ENCODE measurements around the gene ZC3H7B.
"Not testable (repeated sequence)": the region's sequence is repeated elsewhere in the genome, so short reads cannot be mapped to it uniquely, and the experiment has no call there.

ZC3H7B gene, protein sequence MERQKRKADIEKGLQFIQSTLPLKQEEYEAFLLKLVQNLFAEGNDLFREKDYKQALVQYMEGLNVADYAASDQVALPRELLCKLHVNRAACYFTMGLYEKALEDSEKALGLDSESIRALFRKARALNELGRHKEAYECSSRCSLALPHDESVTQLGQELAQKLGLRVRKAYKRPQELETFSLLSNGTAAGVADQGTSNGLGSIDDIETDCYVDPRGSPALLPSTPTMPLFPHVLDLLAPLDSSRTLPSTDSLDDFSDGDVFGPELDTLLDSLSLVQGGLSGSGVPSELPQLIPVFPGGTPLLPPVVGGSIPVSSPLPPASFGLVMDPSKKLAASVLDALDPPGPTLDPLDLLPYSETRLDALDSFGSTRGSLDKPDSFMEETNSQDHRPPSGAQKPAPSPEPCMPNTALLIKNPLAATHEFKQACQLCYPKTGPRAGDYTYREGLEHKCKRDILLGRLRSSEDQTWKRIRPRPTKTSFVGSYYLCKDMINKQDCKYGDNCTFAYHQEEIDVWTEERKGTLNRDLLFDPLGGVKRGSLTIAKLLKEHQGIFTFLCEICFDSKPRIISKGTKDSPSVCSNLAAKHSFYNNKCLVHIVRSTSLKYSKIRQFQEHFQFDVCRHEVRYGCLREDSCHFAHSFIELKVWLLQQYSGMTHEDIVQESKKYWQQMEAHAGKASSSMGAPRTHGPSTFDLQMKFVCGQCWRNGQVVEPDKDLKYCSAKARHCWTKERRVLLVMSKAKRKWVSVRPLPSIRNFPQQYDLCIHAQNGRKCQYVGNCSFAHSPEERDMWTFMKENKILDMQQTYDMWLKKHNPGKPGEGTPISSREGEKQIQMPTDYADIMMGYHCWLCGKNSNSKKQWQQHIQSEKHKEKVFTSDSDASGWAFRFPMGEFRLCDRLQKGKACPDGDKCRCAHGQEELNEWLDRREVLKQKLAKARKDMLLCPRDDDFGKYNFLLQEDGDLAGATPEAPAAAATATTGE

DNA sequence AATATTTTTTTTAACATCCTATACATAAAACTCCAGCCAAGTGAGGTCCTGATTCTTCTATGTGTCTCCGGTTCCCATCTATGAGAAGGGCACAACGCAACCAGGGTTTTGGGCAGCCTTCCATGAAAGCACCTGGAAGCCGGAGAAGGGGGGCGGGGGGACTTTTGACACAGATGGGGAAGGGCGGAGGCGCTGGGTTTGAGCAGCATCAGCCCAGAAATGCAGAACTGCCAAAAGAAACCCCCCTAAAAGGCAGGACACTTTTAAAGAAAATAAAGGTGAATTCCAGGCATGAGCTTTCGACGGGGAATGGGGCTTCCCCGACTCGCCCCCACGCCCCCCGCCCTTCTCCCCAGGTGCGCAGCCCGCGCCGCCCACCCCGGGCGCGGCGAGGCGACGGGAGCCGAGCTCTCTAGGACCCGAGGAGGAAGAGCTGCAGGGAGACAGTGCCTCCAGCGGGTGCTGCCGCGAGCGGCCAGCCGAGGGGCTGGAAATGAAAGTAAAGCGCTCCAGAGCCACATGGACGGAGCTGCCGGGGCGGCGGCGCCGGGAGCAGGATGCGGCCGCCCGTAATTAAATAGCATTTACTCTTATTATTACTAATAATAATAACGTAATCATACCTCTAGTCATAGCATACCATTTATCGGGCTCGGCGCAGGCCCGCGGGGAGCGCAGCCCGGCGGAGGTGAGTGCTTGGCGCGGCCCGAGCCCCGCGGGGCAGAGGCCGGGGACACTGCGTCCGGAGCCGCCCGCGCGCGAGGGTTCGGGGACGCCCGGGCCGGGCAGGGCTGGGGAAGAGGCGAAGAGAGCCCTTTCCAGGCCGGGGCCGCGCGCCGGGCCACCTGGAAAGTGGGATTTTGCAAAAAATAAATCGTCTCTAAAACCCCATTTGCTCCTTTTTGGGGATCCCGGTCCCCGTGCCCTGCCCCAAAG lies at the start of gene ZC3H7B:
TSS of gene ZC3H7B (plus strand) at position 441 of the 936 bp plus-strand sequence. CDS start 19,136 bp downstream, outside the sequence.
- peak; percentile 80 to 85 for DNase-seq

DNA sequence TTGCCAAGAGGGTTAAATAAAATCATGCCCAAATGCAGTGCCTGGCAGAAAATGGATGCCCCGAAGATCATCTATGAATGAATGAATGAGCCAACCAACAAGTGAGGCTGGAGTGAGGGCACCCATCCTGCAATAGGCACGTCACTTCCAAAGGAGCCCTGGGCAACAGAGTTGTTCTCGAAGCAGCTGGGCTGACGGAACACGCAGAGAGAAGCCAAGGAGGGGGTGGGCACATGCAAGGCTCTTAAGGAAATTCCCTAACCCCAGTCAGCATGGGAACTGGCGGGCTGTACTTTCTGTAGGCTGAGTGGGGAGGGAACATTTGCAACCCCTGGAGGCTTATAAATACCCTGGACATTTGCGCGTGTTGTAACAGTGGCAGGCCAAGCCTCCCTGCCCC lies 49.0 kb upstream of the ZC3H7B start:
- no peak for DNase-seq

DNA sequence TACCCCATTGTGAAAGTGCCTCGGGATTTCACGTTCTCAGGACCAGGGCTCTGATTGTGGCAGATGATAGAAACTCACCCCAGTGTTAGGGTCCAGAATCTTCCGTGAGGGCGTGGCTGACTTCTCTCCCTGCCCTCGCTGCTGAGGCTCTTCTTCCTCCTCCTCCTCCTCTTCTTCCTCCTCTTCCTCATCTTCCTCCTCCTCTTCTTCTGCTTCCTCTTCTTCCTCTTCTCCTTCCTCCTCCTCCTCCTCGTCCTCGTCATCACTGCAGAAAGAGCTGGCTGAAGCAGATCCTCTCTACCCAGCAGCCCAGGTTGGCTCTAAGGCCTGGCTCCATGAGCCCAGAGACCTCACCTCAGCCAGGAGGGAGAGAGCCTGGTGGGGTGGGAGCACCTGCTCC lies 47.1 kb upstream of the ZC3H7B start:
- no peak for DNase-seq

DNA sequence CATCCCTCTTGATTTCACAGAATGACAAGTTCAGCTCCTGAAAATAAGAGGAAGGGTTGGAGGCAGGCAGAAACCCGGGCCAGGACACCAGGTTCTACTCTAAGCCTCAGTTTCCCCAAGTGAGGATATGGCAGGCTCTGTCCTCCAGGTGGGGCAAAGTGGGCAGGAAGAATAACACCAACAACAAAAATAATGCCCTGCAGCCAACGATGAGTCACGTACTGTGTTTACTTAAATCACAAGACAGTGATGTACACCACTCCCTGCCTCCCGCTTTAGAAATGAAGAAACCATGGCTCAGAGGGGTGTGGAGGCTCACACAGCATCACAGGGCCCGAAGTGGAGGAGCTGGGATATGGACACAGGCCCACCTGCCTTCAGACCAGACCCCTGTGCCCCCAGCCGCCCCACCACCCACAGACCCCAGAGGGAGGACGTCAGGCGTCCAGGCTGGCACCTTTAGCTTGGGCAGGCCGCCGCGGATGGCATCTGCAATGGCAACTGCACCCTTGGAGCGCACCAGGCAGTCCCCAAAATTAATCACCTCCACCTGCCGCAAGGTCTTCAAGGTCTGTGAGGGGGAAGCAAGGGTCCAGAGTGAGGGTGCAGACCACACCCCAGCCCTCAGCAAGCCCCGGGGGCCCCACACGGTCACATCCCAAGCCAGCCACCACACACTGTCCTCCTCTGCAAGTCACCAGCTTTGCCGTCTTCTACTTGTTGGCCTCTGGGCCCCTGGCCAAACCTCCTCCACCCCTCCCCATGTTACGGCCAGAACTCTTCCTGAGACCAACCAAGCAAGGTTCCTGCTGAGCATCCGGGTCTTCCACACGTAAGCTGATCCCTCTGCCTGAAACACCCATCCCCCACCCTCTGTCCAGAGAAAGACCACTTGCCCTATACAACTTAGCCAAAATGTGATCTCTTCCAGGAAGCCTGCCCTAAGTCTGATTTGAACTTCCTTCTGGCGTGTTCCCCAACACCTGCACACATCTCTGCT lies 44.8 kb upstream of the ZC3H7B start:
- no peak for DNase-seq

DNA sequence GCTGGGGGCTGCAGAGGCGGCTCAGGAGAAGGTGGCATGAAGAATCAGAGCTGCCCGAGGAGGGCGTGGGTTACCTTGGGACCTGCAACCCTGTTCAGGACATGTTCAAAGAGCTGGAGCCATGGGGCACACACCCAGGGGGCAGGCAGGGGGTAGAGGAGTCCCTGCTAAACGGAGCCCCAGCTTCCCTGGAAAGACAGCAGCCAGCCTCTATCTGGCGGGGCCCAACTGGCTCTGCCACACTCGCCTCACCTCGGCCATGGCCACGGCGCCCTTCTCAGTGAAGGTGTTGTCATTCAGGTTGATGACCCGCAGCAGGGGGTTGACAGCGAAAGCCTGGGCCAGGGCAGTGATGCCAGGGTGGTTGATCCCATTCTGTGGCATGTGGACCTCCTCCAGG lies 43.6 kb upstream of the ZC3H7B start:
- no peak for DNase-seq

DNA sequence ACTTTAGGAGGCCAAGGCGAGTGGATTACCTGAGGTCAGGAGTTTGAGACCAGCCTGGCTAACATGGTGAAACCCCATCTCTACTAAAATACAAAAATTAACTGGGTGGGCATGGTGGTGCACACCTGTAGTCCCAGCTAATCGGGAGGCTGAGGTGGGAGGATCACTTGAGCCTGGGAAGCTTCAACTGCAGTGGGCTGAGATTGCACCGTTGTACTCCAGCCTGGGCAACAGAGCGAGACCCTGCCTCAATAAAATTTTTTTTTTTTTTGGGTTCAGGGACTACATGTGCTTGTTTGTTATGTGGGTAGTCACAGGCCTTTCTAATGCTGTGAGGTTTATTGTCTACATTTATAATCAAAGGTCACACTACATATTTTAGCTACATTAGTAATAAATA lies 41.6 kb upstream of the ZC3H7B start:
- not testable (repeated sequence) for DNase-seq

DNA sequence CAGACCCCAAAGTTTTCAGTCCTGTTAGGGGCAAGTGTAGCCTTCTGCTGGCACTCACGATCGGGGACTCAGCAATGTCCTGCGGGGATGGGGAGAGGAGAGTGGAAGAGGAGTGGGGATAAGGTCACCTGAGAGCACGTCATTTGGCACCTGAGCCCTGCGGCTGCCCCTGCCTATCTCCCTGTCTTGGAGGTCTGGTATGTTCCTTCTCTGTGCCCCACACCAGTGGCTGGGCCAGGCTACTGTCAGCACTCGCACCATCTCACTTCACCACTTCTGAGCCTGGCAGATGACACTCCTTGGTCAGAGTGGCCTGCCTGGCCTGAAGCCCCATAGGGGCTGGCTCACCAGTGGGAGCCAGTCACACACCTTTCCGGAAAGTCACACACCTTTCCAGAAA lies 40.5 kb upstream of the ZC3H7B start:
- DNase-seq = no peak

DNA sequence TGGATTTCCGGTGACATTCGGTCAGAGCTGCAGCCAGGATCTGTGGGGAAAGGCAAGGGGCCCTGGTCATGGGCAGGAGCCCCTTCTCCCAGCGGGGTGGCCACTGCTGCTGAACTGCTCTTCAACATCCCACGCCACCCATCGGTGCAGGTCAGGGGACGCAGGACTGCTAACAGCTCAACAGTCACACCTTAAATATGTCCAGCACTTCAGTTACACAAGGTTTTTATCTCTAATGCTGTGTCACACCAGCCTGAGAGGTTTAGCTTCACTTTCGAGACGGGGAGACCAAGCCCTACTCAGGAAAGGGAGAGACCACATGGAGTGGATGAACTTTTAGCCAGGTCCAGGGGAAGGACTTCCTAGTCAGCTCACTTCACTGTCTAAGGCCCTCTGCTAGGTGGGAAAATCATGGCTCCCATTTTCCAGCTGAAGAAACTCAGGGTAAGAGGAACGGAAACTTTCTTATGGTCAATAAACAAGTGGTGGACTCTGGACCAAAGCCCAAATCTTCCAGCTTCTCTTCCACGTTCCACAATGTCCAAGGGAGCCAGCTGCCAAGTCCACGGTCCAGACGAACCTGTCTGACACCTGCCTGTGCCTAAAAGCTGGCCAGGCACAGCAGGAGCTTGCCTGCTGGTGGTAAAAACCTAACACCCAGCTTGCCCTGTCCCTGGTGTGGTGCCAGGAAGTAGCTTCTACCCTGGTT lies 39.6 kb upstream of the ZC3H7B start:
- no peak for DNase-seq

DNA sequence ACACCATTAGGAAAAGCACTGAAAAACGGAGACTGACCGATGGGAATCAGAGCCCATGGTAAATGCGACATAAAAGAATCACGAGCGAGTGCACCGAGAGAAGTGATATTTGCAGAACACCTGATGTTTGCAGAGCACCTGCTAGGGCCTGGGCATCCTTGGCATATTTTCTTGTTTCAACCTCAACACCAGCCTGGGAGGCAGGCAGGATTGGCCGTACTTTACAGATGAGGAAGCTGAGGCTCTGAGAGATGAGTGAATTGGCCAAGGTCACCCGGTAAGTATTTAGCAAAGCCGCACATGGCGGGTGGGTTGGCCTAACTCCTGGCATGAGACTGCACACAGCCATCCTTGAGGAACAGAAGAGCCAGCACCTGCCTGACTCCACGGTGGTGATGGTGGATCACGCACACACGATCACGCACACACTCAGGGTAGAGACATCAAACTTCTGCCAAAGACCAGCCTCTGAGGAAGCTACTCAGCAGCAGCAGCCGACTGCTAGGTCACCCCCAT lies 39.0 kb upstream of the ZC3H7B start:
- DNase-seq = no peak

DNA sequence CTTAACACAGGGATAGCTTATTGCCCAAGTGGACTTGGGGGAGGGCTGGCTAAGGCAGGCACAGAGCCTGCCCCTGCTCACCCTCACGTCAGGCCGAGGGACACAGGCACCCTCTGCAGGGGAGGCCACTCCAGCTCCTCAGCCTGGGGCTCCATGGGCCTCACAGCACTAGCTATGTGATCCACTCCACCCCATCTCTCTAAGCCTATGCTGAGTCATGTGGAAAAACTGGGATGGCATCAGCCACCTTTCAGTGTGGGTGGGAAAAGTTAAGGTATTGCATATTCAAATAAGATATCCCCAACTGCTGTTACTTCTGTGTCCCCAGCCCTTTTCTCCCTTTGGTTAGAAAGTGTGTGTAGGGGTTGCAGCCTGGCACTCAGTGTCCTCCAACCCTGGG lies 37.6 kb upstream of the ZC3H7B start:
- no peak for DNase-seq

DNA sequence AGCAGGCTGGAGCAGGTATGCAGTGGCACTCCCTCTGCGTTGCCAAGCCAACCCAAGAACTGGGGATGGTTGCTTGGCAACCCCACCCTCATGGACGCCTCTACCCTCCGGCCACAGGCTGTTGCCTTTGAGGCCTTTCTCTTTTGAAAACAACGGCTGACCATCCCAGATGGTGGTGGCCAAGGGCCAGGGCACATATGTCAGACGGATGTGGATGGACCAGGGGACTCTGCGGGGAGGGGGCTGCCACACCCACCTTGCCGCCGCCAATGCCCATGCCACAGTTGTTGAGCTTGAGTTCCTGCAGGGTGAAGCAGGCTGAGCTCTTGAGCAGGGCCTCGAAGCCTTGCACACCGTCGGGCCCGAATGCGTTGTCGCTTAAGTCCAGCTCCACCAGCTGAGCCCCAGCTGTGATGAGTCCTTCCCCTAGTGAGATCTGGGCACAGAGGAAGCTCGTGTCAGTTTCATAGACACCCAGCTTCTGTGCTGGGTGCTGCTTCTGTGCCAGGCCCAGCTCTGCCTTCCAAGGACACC lies 36.9 kb upstream of the ZC3H7B start:
- DNase-seq = no peak

DNA sequence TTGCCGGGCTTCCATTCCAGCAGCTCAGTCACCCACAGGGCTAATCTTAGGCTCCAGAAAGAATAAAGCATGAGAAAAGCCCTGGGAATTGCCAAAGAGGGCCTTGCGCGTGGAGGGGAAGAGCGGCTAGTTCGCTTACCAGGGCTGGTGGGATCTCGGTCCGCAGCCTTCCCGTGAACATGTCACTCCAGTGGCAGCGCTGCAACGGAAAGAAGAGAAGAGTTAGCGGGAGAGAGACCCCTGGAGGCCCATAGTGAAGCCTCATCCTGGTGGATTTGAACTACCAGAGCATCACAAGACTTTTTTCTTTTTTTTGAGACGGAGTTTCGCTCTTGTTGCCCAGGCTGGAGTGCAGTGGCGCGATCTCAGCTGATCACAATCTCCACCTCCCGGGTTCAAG lies 33.4 kb upstream of the ZC3H7B start:
- no peak for DNase-seq

DNA sequence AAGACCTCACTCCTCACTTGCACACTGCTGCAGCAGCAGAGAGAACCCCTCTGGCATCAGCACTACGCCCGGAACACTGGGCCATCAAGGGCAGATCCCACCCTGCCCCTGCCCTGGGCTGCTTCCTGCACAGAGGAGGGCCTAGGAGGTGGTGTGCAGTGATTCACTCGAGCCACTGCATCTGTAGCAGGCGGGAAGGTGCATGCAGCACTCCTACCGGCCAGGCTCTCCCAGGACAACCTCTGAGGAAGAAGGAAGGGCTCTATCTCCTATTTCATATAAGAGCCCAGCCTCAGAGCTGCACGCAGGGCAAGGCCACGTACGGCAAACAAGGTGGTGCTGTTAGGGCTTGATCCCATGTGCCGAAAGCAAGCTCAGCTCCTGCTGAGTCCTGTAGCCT lies 29.5 kb upstream of the ZC3H7B start:
- no peak for DNase-seq

DNA sequence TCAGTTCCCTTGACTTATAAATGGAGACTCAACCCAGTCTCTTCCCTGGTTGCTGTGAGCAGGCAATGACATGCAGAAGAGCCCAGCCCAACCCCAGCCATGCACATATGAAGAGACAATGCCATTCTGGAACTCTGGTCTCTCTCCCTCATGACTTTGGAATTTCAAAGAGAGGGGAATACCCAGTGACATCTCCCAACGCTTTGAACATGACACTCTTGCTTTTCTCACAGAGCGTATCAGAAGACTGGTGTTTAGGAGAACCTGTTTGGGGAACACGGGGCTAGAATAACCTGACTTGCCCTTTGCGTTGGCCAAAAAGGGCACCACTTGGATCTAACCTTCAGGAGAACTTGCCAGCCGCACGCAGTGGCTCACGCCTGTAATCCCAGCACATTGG lies 28.2 kb upstream of the ZC3H7B start:
- DNase-seq = no peak

DNA sequence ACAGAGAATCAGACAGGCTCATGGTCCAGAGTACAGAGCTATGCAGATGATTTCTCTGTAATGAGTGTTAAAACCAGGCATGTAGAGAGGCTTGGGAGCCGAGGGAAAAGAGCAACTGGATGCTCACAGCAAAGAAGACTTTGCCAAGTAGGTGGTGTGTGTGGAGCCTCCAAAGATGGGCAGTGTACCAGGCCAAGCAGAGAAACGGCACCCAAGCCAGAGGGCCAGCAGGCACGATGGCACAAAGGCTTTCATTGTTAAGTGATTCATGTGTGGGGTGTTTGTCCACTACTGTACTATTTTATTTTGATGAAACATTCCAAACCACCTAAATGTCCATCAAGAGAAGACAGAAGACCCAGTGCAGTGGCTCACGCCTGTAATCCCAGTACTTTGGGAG lies 26.5 kb upstream of the ZC3H7B start:
- DNase-seq = no peak

DNA sequence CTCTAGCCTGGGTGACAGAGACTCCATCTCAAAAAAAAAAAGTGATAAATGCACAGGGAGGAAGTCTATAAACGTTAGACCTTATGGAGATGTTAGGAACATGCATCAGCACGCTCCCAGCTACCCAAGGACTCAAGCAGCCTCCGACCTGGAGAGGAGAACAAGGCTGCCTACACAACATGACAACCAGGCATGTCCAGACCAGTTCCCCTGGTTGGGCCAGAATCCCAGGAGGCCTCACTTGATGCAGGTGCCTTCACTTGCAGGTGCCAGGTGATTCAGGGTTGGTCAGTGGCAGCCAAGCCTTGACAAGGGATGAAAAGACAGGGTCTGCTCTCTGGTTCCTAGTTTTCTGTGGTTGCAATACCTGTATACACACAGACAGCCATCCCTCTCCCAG lies 21.3 kb upstream of the ZC3H7B start:
- no peak for DNase-seq

DNA sequence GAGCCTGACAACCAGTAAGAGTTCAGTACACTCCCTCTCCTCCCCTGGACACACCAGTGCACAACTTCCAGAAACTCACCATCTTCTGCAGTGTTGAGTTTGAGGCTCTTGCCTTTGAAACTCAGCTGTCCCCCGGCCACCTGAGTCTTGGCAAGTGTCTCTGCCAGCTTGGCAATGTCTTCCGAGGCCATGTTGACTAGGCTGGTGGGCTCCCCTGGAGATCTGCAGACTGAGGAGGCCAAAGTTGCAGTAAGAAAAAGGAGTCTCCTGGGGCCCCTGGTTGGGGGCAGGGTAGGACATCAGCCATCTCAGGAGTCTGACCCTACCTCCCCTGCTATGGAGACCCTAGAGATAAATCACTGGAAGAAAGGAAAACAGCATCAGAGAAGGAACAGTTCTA lies 20.5 kb upstream of the ZC3H7B start:
- DNase-seq = no peak

DNA sequence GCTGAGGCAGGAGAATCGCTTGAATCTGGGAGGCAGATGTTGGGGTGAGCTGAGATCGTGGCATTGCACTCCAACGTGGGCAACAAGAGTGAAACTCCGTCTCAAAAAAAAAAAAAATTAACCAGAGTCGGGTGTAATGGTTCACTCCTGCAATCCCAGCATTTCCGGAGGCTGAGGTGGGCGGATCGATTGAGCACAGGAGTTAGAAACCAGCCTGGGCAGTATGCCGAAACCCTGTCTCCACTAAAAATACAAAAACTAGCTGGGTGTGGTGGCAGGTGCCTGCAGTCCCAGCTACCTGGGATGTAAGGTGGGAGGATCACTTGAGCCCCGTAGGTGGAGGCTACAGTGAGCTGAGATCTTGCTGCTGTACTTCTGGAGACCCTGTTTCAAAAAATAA lies 16.9 kb upstream of the ZC3H7B start:
- no peak for DNase-seq

DNA sequence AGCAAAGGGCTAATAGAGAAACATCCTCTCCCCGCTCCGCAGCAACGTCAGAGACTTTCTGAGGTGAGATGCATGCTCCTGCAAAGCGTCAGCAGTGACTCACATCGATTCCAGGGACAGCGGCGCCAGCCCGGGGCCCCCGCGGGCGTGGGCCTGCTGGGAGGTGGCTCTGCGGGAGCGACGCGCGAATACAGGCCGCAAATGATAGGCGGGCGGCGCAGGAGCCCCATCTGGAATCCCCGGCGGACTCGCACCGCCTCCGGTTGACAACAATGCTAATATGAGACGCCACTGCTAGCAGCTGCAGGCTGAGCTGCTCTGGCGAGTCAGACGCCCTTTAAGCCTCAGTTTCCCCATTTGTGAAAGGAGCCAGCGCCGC lies 15.9 kb upstream of the ZC3H7B start:
- DNase-seq = peak; percentile 87 to 88

Measured in activated CD4-positive, alpha-beta T cell treated with anti-CD3 and anti-CD28 coated beads, Interleukin-2, amount 50 U/mL, for 4 hours (primary cell).